ENCODE measurements around the gene SF3A1.

- TF ChIP-seq, protein P1, sequence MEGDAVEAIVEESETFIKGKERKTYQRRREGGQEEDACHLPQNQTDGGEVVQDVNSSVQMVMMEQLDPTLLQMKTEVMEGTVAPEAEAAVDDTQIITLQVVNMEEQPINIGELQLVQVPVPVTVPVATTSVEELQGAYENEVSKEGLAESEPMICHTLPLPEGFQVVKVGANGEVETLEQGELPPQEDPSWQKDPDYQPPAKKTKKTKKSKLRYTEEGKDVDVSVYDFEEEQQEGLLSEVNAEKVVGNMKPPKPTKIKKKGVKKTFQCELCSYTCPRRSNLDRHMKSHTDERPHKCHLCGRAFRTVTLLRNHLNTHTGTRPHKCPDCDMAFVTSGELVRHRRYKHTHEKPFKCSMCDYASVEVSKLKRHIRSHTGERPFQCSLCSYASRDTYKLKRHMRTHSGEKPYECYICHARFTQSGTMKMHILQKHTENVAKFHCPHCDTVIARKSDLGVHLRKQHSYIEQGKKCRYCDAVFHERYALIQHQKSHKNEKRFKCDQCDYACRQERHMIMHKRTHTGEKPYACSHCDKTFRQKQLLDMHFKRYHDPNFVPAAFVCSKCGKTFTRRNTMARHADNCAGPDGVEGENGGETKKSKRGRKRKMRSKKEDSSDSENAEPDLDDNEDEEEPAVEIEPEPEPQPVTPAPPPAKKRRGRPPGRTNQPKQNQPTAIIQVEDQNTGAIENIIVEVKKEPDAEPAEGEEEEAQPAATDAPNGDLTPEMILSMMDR (IDR thresholded peaks at IDR 0.05; ENCODE audit: low read depth, low read length) = no peak
- TF ChIP-seq EZH2phosphoT487 (IDR thresholded peaks at IDR 0.05; ENCODE audit: low read depth) = no peak
Measured at GRCh38 chr22:30285176-30285845, 71.4 kb downstream of the SF3A1 start.

All from OCI-LY3 (cell line).